Transverse colon (tissue), 3 donors: ENCODE results near the gene ARGLU1.

Source experiments
- POLR2A ChIP-seq: fragments of 450-650 bp; IDR thresholded peaks from one replicate; pipeline ENCODE4 v1.6.1; 2016; ENCODE audit warnings: antibody characterized with exemption, mild to moderate bottlenecking, moderate library complexity
- TF ChIP-seq, protein P1 (sequence below), 5 experiments: fragments of 200-600 bp in 3 of 5; fragments of 450-650 bp in 2 of 5; sonication (generic) in 3 of 5; IDR thresholded peaks; 1 replicate in 2 of 5; 2 replicates in 3 of 5; pipeline ENCODE4 v1.5.1; 2016 to 2017; ENCODE audit warnings: antibody characterized with exemption in 5 of 5, inconsistent platforms in 3 of 5, mild to moderate bottlenecking in 2 of 5, moderate library complexity in 1 of 5

DNA sequence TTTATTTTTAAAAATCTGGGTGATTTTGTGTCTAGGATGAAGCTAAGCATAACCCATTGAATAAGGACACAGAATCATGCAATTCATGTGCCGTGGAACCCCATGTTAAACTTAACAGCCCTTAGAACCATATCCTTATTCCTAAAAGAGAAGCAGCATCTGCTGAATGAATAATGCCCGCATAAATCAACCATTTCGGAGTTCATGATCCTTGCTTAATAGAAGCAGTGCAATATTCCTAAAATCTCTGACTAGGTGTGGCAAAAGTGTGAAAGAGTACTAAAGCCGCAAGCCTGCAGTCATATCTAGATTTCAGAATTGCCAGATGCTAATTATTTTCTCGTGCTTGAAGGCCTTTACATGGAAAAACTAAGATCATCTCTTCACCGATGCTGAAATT, 33.6 kb upstream of the ARGLU1 start:
- TF ChIP-seq POLR2A = no peak
- TF ChIP-seq, protein P1, sequence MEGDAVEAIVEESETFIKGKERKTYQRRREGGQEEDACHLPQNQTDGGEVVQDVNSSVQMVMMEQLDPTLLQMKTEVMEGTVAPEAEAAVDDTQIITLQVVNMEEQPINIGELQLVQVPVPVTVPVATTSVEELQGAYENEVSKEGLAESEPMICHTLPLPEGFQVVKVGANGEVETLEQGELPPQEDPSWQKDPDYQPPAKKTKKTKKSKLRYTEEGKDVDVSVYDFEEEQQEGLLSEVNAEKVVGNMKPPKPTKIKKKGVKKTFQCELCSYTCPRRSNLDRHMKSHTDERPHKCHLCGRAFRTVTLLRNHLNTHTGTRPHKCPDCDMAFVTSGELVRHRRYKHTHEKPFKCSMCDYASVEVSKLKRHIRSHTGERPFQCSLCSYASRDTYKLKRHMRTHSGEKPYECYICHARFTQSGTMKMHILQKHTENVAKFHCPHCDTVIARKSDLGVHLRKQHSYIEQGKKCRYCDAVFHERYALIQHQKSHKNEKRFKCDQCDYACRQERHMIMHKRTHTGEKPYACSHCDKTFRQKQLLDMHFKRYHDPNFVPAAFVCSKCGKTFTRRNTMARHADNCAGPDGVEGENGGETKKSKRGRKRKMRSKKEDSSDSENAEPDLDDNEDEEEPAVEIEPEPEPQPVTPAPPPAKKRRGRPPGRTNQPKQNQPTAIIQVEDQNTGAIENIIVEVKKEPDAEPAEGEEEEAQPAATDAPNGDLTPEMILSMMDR (IDR thresholded peaks at IDR 0.05) = no peak
